SK-MEL-5 (cell line): Measurements from ENCODE around the gene ELOVL6. TPM values are rescaled to one million over a fixed set of nuclear protein-coding genes. Genes with fewer than 3 reads are reported as not detected.
"Not testable (repeated sequence)": the region's sequence is repeated elsewhere in the genome, so short reads cannot be mapped to it uniquely, and the experiment has no call there.

Experiments
- DNase-seq: peaks from one replicate; pipeline ENCODE4 v3.0.0-alpha.2; 2016; ENCODE audit warnings: low read depth, low spot score
- in situ Hi-C: cut with HindIII; loops from 2 replicates; pipeline ENCODE4 v1.10.0; 2016; ENCODE audit warnings: low sequenced_read_pairs, high pct_unique_total_duplicates, low pct_unique_long_range_greater_than_20kb
- polyA plus RNA-seq, 2 experiments: library from polyadenylated mRNA; depleted of rRNA; stranded (reverse); fragments of >200 nt; gene quantifications; 2 replicates each; pipeline ENCODE4 v1.2.3, GENCODE V29; 2015
- total RNA-seq: library from RNA; depleted of rRNA; stranded (reverse); fragments of >200 nt; shearing (Covaris generic); gene quantifications from 2 replicates; pipeline ENCODE4 v1.2.3, GENCODE V29; 2014; rRNA removed

ELOVL6 gene, protein sequence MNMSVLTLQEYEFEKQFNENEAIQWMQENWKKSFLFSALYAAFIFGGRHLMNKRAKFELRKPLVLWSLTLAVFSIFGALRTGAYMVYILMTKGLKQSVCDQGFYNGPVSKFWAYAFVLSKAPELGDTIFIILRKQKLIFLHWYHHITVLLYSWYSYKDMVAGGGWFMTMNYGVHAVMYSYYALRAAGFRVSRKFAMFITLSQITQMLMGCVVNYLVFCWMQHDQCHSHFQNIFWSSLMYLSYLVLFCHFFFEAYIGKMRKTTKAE
- total RNA-seq, result 7.8 and 8.9 TPM in 2 replicates
- 10.0 and 12.2 TPM in 2 replicates for polyA plus RNA-seq (2015; cell fraction: cytosol; rRNA removed)
- polyA plus RNA-seq (2015; cell fraction: nucleus; rRNA removed), result 11.0 and 15.1 TPM in 2 replicates

DNA sequence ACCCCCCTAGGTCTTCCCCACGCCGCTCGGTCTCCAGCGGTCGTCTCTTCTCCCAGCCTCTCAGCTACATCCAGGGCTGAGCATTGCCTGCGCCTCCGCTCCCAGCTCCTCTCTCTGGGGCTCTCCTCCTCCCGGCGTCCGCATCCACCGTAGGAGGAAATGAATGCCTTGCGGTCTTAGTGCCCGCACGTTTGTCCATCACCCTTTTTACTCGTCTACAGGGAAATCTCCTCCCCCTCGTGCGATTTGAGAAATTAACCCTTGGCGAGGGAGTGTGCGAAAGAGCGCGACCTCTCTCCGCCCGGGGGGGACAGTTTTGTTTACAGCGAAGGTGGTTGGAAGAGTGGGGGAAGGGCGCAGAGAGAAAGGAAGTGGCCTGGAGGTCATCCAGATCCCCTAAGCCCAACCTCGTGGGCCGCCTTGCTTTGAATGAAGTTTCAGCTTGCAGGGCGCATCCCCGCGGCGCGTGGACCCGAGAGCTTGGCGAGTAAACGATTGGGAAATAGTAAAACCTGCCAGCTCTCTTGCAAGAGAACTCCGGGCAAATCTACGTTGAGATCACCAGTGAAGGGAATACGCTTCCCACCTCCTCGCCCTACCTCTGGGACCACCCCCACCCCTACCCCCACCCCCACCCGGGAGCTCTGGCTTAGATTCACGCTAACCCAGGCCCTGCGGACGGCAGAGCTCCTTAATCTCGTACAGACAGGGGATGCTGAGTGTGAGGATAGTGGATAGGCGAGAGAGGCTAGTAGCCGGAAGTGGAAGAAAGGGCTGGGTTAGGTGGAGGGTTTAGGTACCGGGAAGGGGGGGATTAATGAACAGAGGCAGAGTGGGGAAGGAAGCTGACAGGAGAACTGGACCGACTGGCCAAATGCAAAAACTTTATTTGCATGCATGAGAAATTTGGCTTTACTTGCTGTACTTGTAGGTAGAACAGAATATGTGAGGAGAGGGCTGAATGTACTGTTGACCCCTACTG lies at the start of gene ELOVL6:
TSS of gene ELOVL6 (minus strand) at position 181 of the 982 bp plus-strand sequence. CDS start 280 bp downstream, outside the sequence.
- in situ Hi-C loops, result no loop called here
- DNase-seq, result peak; percentile 61

- in situ Hi-C loops, result no loop called here
- no peak for DNase-seq
Measured at GRCh38 chr4:110248100-110248499, 49.7 kb upstream of the ELOVL6 start.

- in situ Hi-C loops, result no loop called here
- DNase-seq, result no peak
Measured at GRCh38 chr4:110247591-110247990, 49.2 kb upstream of the ELOVL6 start.

DNA sequence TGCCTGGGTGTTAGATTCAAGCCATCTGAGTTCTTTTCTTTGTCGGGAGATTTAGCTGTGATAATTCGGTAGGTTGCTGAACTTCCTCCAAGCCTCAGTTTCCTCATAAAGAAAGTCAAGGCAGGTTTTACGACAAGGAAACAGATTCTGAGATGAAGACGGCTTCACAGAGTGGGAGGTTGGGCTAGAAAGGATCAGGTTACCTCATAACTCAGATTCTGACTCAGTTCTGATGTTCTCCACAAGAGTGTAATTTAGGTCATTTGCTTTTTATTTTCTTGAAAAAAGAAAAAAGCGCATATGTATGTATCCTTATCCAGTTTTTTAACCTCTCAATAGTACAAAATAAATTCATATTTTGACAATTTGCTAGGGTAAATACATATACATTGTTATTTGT lies 47.2 kb upstream of the ELOVL6 start:
- DNase-seq, result no peak
- in situ Hi-C loops, result no loop called here

- in situ Hi-C loops, result no loop called here
- no peak for DNase-seq
Measured at GRCh38 chr4:110236324-110236723, 37.9 kb upstream of the ELOVL6 start.

GRCh38 chr4:110233581-110233980 lies 35.2 kb upstream of the ELOVL6 start:
- in situ Hi-C loops, result not testable (repeated sequence)

GRCh38 chr4:110231869-110232268 lies 33.5 kb upstream of the ELOVL6 start:
- DNase-seq, result no peak
- in situ Hi-C loops, result no loop called here

More at GRCh38 chr4:110233581-110233980, 35.2 kb upstream of the ELOVL6 start:
- not testable (repeated sequence) for DNase-seq

DNA sequence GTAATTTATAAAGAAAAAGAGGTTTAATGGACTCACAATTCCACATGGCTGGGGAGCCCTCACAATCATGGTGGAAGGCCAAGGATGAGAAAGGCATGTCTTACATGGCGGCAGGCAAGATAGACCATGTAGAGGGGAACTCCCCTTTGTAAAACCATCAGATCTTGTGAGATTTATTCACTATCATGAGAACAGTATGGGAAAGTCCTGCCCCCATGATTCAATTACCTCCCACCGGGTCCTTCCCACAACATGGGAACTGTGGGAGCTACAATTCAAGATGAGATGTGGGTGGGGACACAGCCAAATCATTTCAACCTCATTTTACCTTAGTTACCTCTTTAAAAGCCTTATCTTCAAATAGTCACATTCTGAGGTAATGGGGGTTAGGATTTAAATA lies 30.9 kb upstream of the ELOVL6 start:
- in situ Hi-C loops, result no loop called here
- no peak for DNase-seq

DNA sequence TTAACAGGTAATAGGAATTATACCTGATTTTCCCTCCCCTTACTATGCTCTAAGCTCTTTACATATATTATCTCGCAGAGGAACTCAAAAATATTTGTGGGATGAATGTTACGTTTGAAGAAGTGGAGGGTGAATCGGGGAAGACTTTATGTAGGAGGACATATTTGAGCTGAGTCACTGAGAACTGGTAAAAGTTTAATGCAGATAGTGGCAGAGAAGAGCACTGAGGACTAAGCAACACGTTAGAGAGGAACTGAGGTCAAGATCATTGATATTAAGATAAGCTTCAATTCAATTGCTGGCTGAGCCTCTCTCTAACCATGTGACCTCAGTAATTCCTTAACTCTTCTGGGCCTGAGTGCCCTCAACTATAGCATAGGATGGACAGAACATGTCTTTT lies 26.4 kb upstream of the ELOVL6 start:
- in situ Hi-C loops, result no loop called here
- no peak for DNase-seq

GRCh38 chr4:110224142-110224541 lies 25.7 kb upstream of the ELOVL6 start:
- in situ Hi-C loops, result no loop called here
- DNase-seq, result no peak

DNA sequence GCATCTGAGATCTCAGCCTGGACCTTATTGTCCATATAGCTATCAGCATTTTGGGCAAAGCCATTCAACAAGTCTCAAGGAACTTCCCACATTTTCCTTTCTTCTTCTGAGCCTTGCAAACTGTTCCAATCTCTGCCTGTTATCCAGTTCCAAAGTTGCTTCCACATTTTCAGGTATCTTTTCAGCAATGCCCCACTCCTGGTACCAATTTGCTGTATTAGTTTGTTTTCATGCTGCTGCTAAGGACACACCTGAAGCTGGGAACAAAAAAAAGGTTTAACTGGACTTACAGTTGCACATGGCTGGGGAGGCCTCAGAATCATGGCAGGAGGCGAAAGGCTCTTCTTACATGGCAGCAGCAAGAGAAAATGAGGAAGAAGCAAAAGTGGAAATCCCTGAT lies 20.5 kb upstream of the ELOVL6 start:
- DNase-seq, in situ Hi-C loops: not testable (repeated sequence)

- in situ Hi-C loops, DNase-seq: not testable (repeated sequence)
Measured at GRCh38 chr4:110217181-110217580, 18.8 kb upstream of the ELOVL6 start.

DNA sequence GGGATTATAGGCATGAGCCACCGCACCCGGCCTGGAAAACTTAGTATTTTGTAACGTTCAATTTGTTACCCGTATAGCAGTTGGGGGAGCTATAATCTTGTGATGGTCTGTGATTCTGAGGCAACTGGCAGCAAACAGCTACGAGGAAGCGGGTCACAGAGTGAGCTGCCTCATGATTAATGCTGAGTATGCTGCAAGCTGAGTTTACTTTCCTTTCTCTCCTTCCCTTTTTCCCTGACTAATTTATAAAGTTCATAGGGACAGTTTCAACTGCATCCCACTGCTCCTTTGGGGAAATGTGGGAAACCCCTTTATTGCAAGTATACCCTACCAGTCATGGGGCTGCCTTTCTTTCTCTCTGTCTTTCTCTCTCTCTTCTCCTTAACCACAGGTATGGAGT lies 17.7 kb upstream of the ELOVL6 start:
- in situ Hi-C loops, result no loop called here

GRCh38 chr4:110211770-110212061 lies 13.3 kb upstream of the ELOVL6 start:
- in situ Hi-C loops, result no loop called here

More for the DNA sequence above, 17.7 kb upstream of the ELOVL6 start:
- no peak for DNase-seq

DNA sequence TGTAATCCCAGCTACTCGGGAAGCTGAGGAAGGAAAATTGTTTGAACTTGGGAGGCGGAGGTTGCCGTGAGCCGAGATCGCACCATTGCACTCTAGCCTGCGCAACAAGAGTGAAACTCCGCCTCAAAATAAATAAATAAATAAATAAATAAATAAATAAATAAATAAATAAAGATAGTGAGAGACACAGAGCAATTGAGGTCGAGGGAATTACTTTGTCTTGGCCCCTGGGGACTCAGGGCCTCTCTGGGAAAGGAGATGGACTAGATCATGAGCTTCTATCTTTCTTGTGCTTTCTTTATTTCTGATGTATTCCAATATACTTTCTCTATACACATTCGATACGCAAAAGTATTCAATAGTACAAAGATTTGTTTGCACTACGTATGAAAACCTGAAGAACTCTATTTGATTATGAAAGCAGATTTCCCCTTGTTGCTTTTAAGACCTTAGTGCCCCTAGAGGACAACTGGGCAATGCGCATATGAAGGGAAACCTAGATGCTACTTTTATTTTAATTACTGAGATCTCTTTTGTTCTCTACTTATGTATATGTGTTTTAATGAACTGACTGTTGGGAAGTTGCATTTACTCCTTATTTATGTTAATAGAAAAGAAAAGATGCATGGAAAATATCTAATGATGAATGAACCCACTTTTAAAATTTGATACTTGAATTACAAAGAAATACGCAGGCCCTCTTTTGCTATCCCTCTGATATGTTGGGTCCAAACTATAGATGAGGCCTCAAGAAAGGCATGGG lies 12.8 kb upstream of the ELOVL6 start:
- peak; percentile 63 for DNase-seq
- in situ Hi-C loops, result no loop called here

More at GRCh38 chr4:110211770-110212061, 13.3 kb upstream of the ELOVL6 start:
- no peak for DNase-seq

DNA sequence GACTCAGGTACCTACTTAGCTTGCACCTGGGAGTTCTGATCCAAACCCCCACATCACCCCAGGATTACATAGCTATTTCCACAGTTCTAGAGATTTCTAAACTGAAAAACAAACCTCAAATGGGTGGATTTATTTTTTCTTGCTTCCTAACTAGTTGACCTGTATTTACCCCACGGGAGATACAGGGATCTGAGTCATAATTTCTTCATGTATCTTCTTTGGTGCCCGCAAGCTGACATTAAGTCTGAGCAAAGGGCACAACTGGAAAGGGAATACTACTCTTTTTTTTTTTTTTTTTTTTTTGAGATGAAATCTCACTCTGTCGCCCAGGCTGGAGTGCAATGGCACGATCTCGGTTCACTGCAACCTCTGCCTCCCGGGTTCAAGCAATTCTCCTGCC lies 10.0 kb upstream of the ELOVL6 start:
- no peak for DNase-seq
- in situ Hi-C loops, result no loop called here

DNA sequence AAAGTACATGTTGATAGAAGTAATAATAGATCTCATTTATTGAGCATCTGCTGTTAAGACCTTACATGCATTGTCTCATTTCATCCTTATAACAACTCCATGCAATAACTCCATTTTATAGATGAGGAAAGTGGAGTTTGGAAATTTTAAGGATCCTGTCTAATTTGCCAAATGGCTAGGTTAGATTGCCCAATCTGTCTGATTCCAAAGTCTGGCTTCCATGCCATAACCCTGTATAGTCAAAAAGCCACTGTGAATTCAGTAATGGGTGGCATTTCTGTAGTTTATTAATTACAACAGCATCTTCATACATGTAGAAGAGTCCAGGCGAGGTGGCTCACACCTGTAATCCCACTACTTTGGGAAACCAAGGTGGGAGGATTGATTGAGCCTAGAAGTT lies 8.8 kb upstream of the ELOVL6 start:
- no peak for DNase-seq
- in situ Hi-C loops, result no loop called here

GRCh38 chr4:110202024-110202423 lies 3.6 kb upstream of the ELOVL6 start:
- no peak for DNase-seq
- in situ Hi-C loops, result no loop called here
